Activated B cell treated with CpG ODN at 0.5 μM for 24 hours (primary cell): ENCODE data around the gene TXNDC11. TPM values are rescaled to one million over a fixed set of nuclear protein-coding genes. Genes with fewer than 3 reads are reported as not detected.

Experiments used
- ATAC-seq: fragments of 200-7000 bp; cut with Tn5 transposase; one replicate; pipeline ENCODE4 v1.10.0; 2021; ENCODE audit warnings: low read depth, mild to moderate bottlenecking, moderate library complexity
- CTCF ChIA-PET: fragments of 350-600 bp; sonication (Branson Sonifier 250); formaldehyde crosslinking; loops from one replicate; lab custom pipeline; 2021; ENCODE audit warnings: antibody characterized with exemption; lab: Charles Lee
- POLR2A ChIA-PET: fragments of 350-600 bp; sonication (Branson Sonifier 250); formaldehyde crosslinking; loops from one replicate; lab custom pipeline; 2021; ENCODE audit warnings: antibody characterized with exemption; lab: Charles Lee
- DNase-seq: peaks from one replicate; pipeline ENCODE4 v3.0.0; 2022
- H3K27ac Mint-ChIP-seq: one replicate; pipeline ENCODE4 v1.8.0; 2020; ENCODE audit warnings: mixed read lengths
- H3K27me3 Mint-ChIP-seq: one replicate; pipeline ENCODE4 v1.8.0; 2021; ENCODE audit warnings: mixed read lengths
- H3K36me3 Mint-ChIP-seq: one replicate; pipeline ENCODE4 v1.8.0; 2021; ENCODE audit warnings: low read depth, mixed read lengths
- H3K4me1 Mint-ChIP-seq: one replicate; pipeline ENCODE4 v1.8.0; 2021; ENCODE audit warnings: mixed read lengths
- H3K4me3 Mint-ChIP-seq: one replicate; pipeline ENCODE4 v1.8.0; 2020; ENCODE audit warnings: mild to moderate bottlenecking, mixed read lengths
- H3K9me3 Mint-ChIP-seq: one replicate; pipeline ENCODE4 v1.8.0; 2020; ENCODE audit warnings: mixed read lengths
- CTCF ChIP-seq: fragments of 200-600 bp; IDR thresholded peaks from one replicate; pipeline ENCODE4 v1.8.0; 2022; ENCODE audit warnings: antibody characterized with exemption, mild to moderate bottlenecking
- intact Hi-C: fragments of 100-400 bp; cut with micrococcal nuclease; formaldehyde crosslinking; loops from one replicate; pipeline ENCODE4 v1.15.1; 2024
- total RNA-seq: library from RNA; stranded (reverse); gene quantifications from 2 replicates; pipeline ENCODE4 v1.2.3, GENCODE V29; 2022

The TXNDC11 gene
- total RNA-seq, 1 donor from 2014 or later = 63.2 TPM

DNA sequence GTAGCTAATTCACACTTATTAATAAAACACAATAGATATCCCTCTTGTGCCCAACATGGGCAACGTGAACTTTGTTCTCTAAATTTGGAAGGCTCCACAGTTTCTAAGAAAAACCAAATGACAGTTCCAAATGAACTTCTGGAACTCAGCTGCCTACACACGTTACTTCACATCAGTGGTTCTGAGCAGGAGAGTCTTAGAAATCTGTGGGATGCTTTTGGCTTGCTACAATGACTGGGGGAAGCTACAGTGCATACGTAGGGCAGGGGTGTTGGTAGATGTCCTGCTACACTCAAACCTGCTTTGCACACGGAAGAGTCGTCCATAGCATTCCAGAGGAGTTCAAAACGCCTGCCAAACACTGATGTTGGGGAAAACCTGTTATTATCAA is 8.0 kb downstream of the TXNDC11 start:
- DNase-seq (no peak), ATAC-seq (no peak)
- TF ChIP-seq CTCF = no peak
- Mint-ChIP-seq H3K36me3 (peaks cover 85% of the 10 kb centered on the region), H3K27ac (peak overlapping the region; percentile 74), H3K9me3 (no peaks in the 10 kb centered on the region), H3K4me1 (peaks cover 53% of the 10 kb centered on the region), H3K27me3 (no peaks in the 10 kb centered on the region), H3K4me3 (no peak overlapping the region)
- intact Hi-C loops = no loop called here
- ChIA-PET CTCF (interaction anchor here (1.5 kb wide), 1 partner anchor 203 kb away, joined by 4 read pairs; no protein-coding TSS in a partner anchor), POLR2A (interaction anchor here (0.6 to 1.6 kb wide), 5 partner anchors 8 to 63 kb away, joined by 3 to 5 read pairs (median 4); partner anchors contain the start of genes TXNDC11 and ZC3H7A)

- peak overlapping the region; percentile 74 for H3K27ac Mint-ChIP-seq
- no peak overlapping the region for H3K4me3 Mint-ChIP-seq
- DNase-seq = no peak
- no peaks in the 10 kb centered on the region for H3K9me3 Mint-ChIP-seq
- no peaks in the 10 kb centered on the region for H3K27me3 Mint-ChIP-seq
- CTCF ChIA-PET = interaction anchor here (1.5 kb wide), 1 partner anchor 202 kb away, joined by 4 read pairs; no protein-coding TSS in a partner anchor
- H3K4me1 Mint-ChIP-seq = peaks cover 50% of the 10 kb centered on the region
- no peak for TF ChIP-seq CTCF
- peaks cover 88% of the 10 kb centered on the region for H3K36me3 Mint-ChIP-seq
- intact Hi-C loops = no loop called here
- POLR2A ChIA-PET = interaction anchor here (0.6 to 1.6 kb wide), 5 partner anchors 8 to 64 kb away, joined by 3 to 5 read pairs (median 4); partner anchors contain the start of genes TXNDC11 and ZC3H7A
- ATAC-seq = no peak
Observed at GRCh38 chr16:11734025-11734652, 8.5 kb downstream of the TXNDC11 start.

DNA sequence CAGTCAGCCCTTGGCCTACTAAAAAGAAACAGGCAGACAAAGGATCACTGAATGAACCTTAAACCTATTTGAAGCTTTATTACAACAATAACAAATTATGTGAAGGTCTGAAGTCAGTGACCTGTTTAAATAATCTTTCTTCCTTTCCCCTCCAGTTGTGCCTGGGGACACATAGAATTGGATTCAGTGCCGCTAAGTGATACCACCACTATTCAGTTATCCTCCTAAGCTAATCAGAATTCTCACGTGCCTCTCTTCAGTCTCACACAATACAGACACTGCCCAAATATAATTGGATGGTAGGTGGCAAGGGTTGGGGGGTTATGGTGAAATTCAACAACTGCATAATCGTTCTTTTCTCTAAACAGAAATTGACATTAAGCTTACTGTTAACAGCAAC is 11.4 kb downstream of the TXNDC11 start:
- ATAC-seq = no peak
- no peak for DNase-seq
- Mint-ChIP-seq H3K4me3 (no peak overlapping the region), H3K27ac (no peak overlapping the region), H3K27me3 (no peaks in the 10 kb centered on the region), H3K36me3 (peaks cover 86% of the 10 kb centered on the region), H3K4me1 (peaks cover 28% of the 10 kb centered on the region), H3K9me3 (no peaks in the 10 kb centered on the region)
- no peak for TF ChIP-seq CTCF
- ChIA-PET POLR2A (interaction anchor here (0.5 to 0.9 kb wide), 4 partner anchors 11 to 198 kb away, joined by 3 to 4 read pairs (median 3); partner anchors contain the start of gene TXNDC11), CTCF (interaction anchor here (0.8 to 1.1 kb wide), 3 partner anchors 12 to 45 kb away, joined by 3 read pairs; partner anchors contain the start of gene TXNDC11)
- intact Hi-C loops = no loop called here

DNA sequence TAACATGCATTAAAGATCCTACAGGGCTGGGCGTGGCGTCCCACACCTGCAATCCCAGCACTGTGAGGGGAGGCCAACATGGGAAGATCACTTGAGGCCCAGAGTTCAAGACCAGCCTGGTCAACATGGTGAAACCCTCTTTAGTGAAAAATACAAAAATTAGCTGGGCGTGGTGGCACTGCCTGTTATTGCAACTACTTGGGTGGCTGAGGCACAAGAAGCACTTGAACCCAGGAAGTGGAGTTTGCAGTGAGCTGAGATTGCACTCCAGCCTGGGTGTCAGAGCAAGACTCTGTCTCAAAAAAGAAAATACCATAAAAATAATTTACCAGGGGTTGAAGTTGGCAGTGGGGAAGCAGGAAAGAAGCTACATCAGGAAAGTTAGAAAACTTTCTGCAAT is 12.9 kb downstream of the TXNDC11 start:
- H3K36me3 Mint-ChIP-seq = peaks cover 87% of the 10 kb centered on the region

More for the DNA sequence above, 12.9 kb downstream of the TXNDC11 start:
- no peak overlapping the region for H3K27ac Mint-ChIP-seq
- DNase-seq = no peak
- intact Hi-C loops = no loop called here
- peaks cover 26% of the 10 kb centered on the region for H3K4me1 Mint-ChIP-seq
- no peaks in the 10 kb centered on the region for H3K9me3 Mint-ChIP-seq
- no peak for TF ChIP-seq CTCF
- POLR2A ChIA-PET = interaction anchor here (0.5 kb wide), 1 partner anchor 866 kb away, joined by 4 read pairs; no protein-coding TSS in a partner anchor
- H3K4me3 Mint-ChIP-seq = no peak overlapping the region
- no peak for ATAC-seq
- no peaks in the 10 kb centered on the region for H3K27me3 Mint-ChIP-seq
- CTCF ChIA-PET = no interaction called here
